ENCODE measurements around the gene EPB41L4B. TPM values are rescaled to one million over a fixed set of nuclear protein-coding genes. Genes with fewer than 3 reads are reported as not detected.

EPB41L4B gene
- total and polyA plus RNA-seq, 2 of the 13 experiments (the other 11 are each of a cell fraction or from before 2014, with no cell fraction given) = 17.6 to 22.1 TPM

DNA sequence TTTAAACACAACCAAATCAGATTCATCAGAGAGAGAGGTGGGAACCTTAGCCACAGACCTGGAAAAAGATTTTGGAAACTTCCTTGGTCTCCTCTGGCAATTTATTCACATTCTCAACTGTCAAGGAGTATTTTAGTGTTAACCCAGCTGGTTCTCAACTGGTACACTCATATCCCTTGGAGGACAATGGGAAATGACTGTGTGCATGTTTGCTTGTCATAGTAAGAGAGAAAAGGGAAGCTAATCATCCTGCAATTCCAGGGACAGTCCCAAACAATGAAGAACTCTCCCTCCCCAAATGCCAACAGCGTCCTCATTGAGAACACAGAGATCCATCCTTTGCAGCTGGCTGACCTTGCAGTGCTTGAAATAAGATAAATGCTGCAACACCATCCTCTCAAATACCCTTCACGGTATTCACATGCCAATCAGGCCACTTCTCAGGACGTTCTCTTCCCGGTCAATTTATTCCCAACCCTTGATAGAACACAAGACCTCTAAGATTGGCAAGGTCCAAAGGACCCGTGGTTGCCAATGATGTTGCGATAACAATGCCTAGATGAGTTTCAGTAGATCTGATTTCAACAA, 75.5 kb downstream of the EPB41L4B start:
- H2AFZ ChIP-seq (ENCODE audit: low read length) = no peak overlapping the region
- in situ Hi-C loops (cut with HindIII; ENCODE audit: extremely low pct_ligation_motif_present, low pct_unique_long_range_greater_than_20kb) (loop anchor here (5.0 kb wide), 1 partner anchor 72 kb away; no protein-coding TSS in a partner anchor), intact Hi-C loops (cut with micrococcal nuclease; ENCODE audit: unreplicated experiment) (loop anchor here (2.0 kb wide), 1 partner anchor 155 kb away; no protein-coding TSS in a partner anchor)
- no peaks in the 10 kb centered on the region for H3K9me3 ChIP-seq (ENCODE audit: low read length)
- H3K27ac ChIP-seq (ENCODE audit: extremely low read length, insufficient read depth, low read length) = no peak overlapping the region
- 90% methylated on average over 6 of the region's 6 CpGs for WGBS (ENCODE audit: low lambda C conversion rate)
- no peak overlapping the region for H3K9ac ChIP-seq (ENCODE audit: insufficient read depth, low read depth, low read length)
- no peaks in the 10 kb centered on the region for H4K20me1 ChIP-seq (ENCODE audit: insufficient read depth, low read length)
- ChIA-PET CTCF (ENCODE audit: low intra/inter-chr PET ratio, low total read pairs) (interaction anchor here (1.3 to 1.8 kb wide), 3 partner anchors 53 to 100 kb away, joined by 3 to 22 read pairs (median 4); partner anchors contain the start of gene EPB41L4B), POLR2A (no interaction called here)
- H3K4me3 ChIP-seq (replicated peaks in 1 of 3; ENCODE audit: insufficient read depth in 1 of 3, low read depth in 2 of 3, low read length in 3 of 3) = no peak overlapping the region
- no peaks in the 10 kb centered on the region for H3K27me3 ChIP-seq (ENCODE audit: control insufficient read depth in 1 of 2, insufficient read depth in 2 of 2, low read length in 2 of 2)
- H3K79me2 ChIP-seq (ENCODE audit: insufficient read depth, low read length) = no peaks in the 10 kb centered on the region
- DNase-seq (ENCODE audit: low spot score) = no peak
- H3K4me1 ChIP-seq (ENCODE audit: insufficient read depth, low read length) = peaks cover 26% of the 10 kb centered on the region
- no TSS peak for BruUV-seq (replicated peaks)
- FAIRE-seq = no peak
- ATAC-seq = no peak
- peaks cover 1 to 7% of the 10 kb centered on the region in 2 experiments; a peak in 2 of 5 replicates for H3K36me3 ChIP-seq (replicated peaks in 1 of 2; ENCODE audit: control insufficient read depth in 1 of 2, insufficient read depth in 2 of 2, low read length in 2 of 2)
- TF ChIP-seq DNMT3B (CRISPR knock-in tag; conservative IDR thresholded peaks at IDR 0.05) (no peak), ZNF430 (CRISPR knock-in tag; IDR thresholded peaks at IDR 0.05) (no peak), ZNF704 (CRISPR knock-in tag; IDR thresholded peaks at IDR 0.05; ENCODE audit: borderline replicate concordance) (no peak), RFX3 (CRISPR knock-in tag; IDR thresholded peaks at IDR 0.05) (no peak), ZNF713 (CRISPR knock-in tag; IDR thresholded peaks at IDR 0.05) (no peak), ZFP62 (CRISPR knock-in tag; IDR thresholded peaks at IDR 0.05) (no peak), ZBTB1 (CRISPR knock-in tag; IDR thresholded peaks at IDR 0.05; ENCODE audit: borderline replicate concordance) (no peak), ZNF460 (CRISPR knock-in tag; IDR thresholded peaks at IDR 0.05; ENCODE audit: borderline replicate concordance) (no peak), ETV6 (CRISPR knock-in tag; conservative IDR thresholded peaks at IDR 0.05) (no peak), MLLT10 (CRISPR knock-in tag; IDR thresholded peaks at IDR 0.05) (no peak), ZNF572 (CRISPR knock-in tag; IDR thresholded peaks at IDR 0.05) (no peak), MEIS1 (CRISPR knock-in tag; IDR thresholded peaks at IDR 0.05; ENCODE audit: borderline replicate concordance) (no peak), SAP130 (CRISPR knock-in tag; IDR thresholded peaks at IDR 0.05; ENCODE audit: low read depth) (no peak)
- TF ChIP-seq, protein P1, sequence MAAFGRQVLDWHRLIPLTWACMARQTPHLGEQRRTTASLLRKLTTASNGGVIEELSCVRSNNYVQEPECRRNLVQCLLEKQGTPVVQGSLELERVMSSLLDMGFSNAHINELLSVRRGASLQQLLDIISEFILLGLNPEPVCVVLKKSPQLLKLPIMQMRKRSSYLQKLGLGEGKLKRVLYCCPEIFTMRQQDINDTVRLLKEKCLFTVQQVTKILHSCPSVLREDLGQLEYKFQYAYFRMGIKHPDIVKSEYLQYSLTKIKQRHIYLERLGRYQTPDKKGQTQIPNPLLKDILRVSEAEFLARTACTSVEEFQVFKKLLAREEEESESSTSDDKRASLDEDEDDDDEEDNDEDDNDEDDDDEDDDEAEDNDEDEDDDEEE (CRISPR knock-in tag; IDR thresholded peaks at IDR 0.05) = no peak
- TF ChIP-seq, protein P2, sequence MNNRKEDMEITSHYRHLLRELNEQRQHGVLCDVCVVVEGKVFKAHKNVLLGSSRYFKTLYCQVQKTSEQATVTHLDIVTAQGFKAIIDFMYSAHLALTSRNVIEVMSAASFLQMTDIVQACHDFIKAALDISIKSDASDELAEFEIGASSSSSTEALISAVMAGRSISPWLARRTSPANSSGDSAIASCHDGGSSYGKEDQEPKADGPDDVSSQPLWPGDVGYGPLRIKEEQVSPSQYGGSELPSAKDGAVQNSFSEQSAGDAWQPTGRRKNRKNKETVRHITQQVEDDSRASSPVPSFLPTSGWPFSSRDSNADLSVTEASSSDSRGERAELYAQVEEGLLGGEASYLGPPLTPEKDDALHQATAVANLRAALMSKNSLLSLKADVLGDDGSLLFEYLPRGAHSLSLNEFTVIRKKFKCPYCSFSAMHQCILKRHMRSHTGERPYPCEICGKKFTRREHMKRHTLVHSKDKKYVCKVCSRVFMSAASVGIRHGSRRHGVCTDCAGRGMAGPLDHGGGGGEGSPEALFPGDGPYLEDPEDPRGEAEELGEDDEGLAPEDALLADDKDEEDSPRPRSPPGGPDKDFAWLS (CRISPR knock-in tag; IDR thresholded peaks at IDR 0.05; ENCODE audit: borderline replicate concordance) = no peak
- no peak overlapping the region for H3K4me2 ChIP-seq (ENCODE audit: low read depth, low read length)

All from HepG2 (cell line).